ENCODE measurements around the gene TTBK2.

TTBK2 gene

DNA sequence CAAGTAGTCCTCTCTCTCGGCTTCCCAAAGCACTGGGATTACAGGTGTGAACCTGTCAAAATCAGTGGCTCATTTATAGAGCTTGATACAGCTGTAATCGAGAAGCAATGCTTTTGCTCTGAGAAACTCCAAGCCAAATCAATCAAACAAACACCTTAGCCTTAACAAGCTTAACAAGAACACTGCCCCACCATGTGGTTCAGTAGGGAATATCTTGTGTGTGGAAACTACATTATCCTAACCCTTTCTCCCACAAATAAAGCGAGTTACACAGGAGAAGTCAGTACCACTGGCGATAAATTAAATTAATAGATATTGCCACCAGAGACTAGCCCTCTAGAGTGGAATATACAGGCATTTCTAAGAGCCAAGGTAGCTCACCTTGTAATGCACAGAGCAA lies 197.5 kb downstream of the TTBK2 start:
- Histone ChIP-seq H3K27ac (ENCODE audit: low read depth, low read length) (no peak overlapping the region), H3K4me3 (ENCODE audit: low read depth in 1 of 2, low read length in 2 of 2) (no peak overlapping the region), H3K9me3 (ENCODE audit: low read length) (no peaks in the 10 kb centered on the region), H3K27me3 (ENCODE audit: control insufficient read depth in 1 of 2, insufficient read depth in 2 of 2, low read length in 2 of 2) (no peaks in the 10 kb centered on the region), H3K36me3 (ENCODE audit: insufficient read depth, low read length) (peaks cover 88% of the 10 kb centered on the region), H3K4me1 (ENCODE audit: insufficient read depth, low read length) (no peaks in the 10 kb centered on the region), H3K9ac (ENCODE audit: low read length) (no peak overlapping the region)

GRCh38 chr15:42721916-42722315 lies 198.7 kb downstream of the TTBK2 start:
- H3K9me3 ChIP-seq (ENCODE audit: low read length), result no peaks in the 10 kb centered on the region
- H3K27ac ChIP-seq (ENCODE audit: low read depth, low read length), result no peak overlapping the region
- no peak overlapping the region for H3K9ac ChIP-seq (ENCODE audit: low read length)
- no peaks in the 10 kb centered on the region for H3K4me1 ChIP-seq (ENCODE audit: insufficient read depth, low read length)
- no peaks in the 10 kb centered on the region for H3K27me3 ChIP-seq (ENCODE audit: control insufficient read depth in 1 of 2, insufficient read depth in 2 of 2, low read length in 2 of 2)
- peaks cover 91% of the 10 kb centered on the region for H3K36me3 ChIP-seq (ENCODE audit: insufficient read depth, low read length)
- H3K4me3 ChIP-seq (ENCODE audit: low read depth in 1 of 2, low read length in 2 of 2), result no peak overlapping the region

- H3K9me3 ChIP-seq (ENCODE audit: low read length), result no peaks in the 10 kb centered on the region
- peaks cover 87% of the 10 kb centered on the region for H3K36me3 ChIP-seq (ENCODE audit: insufficient read depth, low read length)
- H3K9ac ChIP-seq (ENCODE audit: low read length), result no peak overlapping the region
- no peak overlapping the region for H3K4me3 ChIP-seq (ENCODE audit: low read depth in 1 of 2, low read length in 2 of 2)
- H3K27ac ChIP-seq (ENCODE audit: low read depth, low read length), result no peak overlapping the region
- no peaks in the 10 kb centered on the region for H3K27me3 ChIP-seq (ENCODE audit: control insufficient read depth in 1 of 2, insufficient read depth in 2 of 2, low read length in 2 of 2)
- H3K4me1 ChIP-seq (ENCODE audit: insufficient read depth, low read length), result no peaks in the 10 kb centered on the region
Measured at GRCh38 chr15:42721016-42721415, 199.6 kb downstream of the TTBK2 start.

- H3K36me3 ChIP-seq (ENCODE audit: insufficient read depth, low read length), result peaks cover 78% of the 10 kb centered on the region
- H3K9ac ChIP-seq (ENCODE audit: low read length), result no peak overlapping the region
- H3K27me3 ChIP-seq (ENCODE audit: control insufficient read depth in 1 of 2, insufficient read depth in 2 of 2, low read length in 2 of 2), result no peaks in the 10 kb centered on the region
- H3K27ac ChIP-seq (ENCODE audit: low read depth, low read length), result no peak overlapping the region
- H3K4me3 ChIP-seq (ENCODE audit: low read depth in 1 of 2, low read length in 2 of 2), result no peak overlapping the region
- H3K4me1 ChIP-seq (ENCODE audit: insufficient read depth, low read length), result no peaks in the 10 kb centered on the region
- no peaks in the 10 kb centered on the region for H3K9me3 ChIP-seq (ENCODE audit: low read length)
Measured at GRCh38 chr15:42720071-42720470, 200.5 kb downstream of the TTBK2 start.

- Histone ChIP-seq H3K27ac (ENCODE audit: low read depth, low read length) (no peak overlapping the region), H3K4me3 (ENCODE audit: low read depth in 1 of 2, low read length in 2 of 2) (no peak overlapping the region), H3K9ac (ENCODE audit: low read length) (no peak overlapping the region), H3K4me1 (ENCODE audit: insufficient read depth, low read length) (no peaks in the 10 kb centered on the region), H3K9me3 (ENCODE audit: low read length) (no peaks in the 10 kb centered on the region), H3K36me3 (ENCODE audit: insufficient read depth, low read length) (peaks cover 68% of the 10 kb centered on the region), H3K27me3 (ENCODE audit: control insufficient read depth in 1 of 2, insufficient read depth in 2 of 2, low read length in 2 of 2) (no peaks in the 10 kb centered on the region)
Measured at GRCh38 chr15:42719043-42719442, 201.5 kb downstream of the TTBK2 start.

GRCh38 chr15:42716626-42717025 lies 204.0 kb downstream of the TTBK2 start:
- H3K4me3 ChIP-seq (ENCODE audit: low read depth in 1 of 2, low read length in 2 of 2), result no peak overlapping the region
- H3K27me3 ChIP-seq (ENCODE audit: control insufficient read depth in 1 of 2, insufficient read depth in 2 of 2, low read length in 2 of 2), result no peaks in the 10 kb centered on the region
- H3K36me3 ChIP-seq (ENCODE audit: insufficient read depth, low read length), result peaks cover 45% of the 10 kb centered on the region
- H3K9me3 ChIP-seq (ENCODE audit: low read length), result no peaks in the 10 kb centered on the region
- H3K9ac ChIP-seq (ENCODE audit: low read length), result no peak overlapping the region
- no peaks in the 10 kb centered on the region for H3K4me1 ChIP-seq (ENCODE audit: insufficient read depth, low read length)
- H3K27ac ChIP-seq (ENCODE audit: low read depth, low read length), result no peak overlapping the region

DNA sequence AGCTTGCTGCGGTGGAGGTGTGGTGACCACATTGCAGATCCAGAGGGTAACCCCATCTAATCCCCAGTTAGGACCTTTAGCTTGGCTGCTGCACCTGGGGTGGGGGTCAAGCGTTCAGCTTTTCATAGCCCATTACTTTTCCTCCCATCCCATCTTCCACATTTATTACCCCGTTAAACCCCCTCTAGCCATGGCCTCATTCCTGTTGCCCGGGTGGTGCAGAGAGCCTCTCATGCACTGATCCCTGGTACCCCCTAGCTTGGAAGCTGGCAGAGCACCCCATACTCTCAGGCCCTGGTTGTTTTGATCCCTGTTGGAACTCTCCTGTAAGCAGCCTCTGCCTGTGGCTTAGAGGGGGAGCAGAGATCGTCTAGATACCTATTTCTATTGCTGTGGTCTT lies 204.5 kb downstream of the TTBK2 start:
- Histone ChIP-seq H3K9ac (ENCODE audit: low read length) (no peak overlapping the region), H3K4me1 (ENCODE audit: insufficient read depth, low read length) (no peaks in the 10 kb centered on the region), H3K27me3 (ENCODE audit: control insufficient read depth in 1 of 2, insufficient read depth in 2 of 2, low read length in 2 of 2) (no peaks in the 10 kb centered on the region), H3K36me3 (ENCODE audit: insufficient read depth, low read length) (peaks cover 42% of the 10 kb centered on the region), H3K9me3 (ENCODE audit: low read length) (no peaks in the 10 kb centered on the region), H3K4me3 (ENCODE audit: low read depth in 1 of 2, low read length in 2 of 2) (no peak overlapping the region), H3K27ac (ENCODE audit: low read depth, low read length) (no peak overlapping the region)

- H3K27me3 ChIP-seq (ENCODE audit: control insufficient read depth in 1 of 2, insufficient read depth in 2 of 2, low read length in 2 of 2), result no peaks in the 10 kb centered on the region
- H3K9ac ChIP-seq (ENCODE audit: low read length), result no peak overlapping the region
- peaks cover 17% of the 10 kb centered on the region for H3K36me3 ChIP-seq (ENCODE audit: insufficient read depth, low read length)
- H3K4me1 ChIP-seq (ENCODE audit: insufficient read depth, low read length), result peaks cover 5% of the 10 kb centered on the region
- no peak overlapping the region for H3K27ac ChIP-seq (ENCODE audit: low read depth, low read length)
- no peak overlapping the region for H3K4me3 ChIP-seq (ENCODE audit: low read depth in 1 of 2, low read length in 2 of 2)
- no peaks in the 10 kb centered on the region for H3K9me3 ChIP-seq (ENCODE audit: low read length)
Measured at GRCh38 chr15:42712584-42712983, 208.0 kb downstream of the TTBK2 start.

DNA sequence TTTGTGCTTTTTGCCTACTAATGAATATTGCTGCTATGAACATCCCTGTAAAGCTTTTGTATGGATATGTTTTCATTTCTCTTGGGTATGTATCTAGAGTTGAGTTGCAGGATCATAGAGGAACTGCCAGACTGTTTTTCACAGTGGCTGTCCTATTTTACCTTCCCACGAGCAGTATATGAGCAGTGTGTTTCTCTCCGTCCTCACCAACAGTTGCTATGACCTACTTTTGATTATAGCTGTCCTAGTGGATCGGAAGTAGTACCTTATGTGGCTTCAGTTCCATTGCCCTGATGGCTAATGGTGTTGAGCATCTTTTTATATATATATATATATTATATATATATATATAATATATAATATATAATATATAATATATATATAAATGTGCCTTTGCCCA lies 208.8 kb downstream of the TTBK2 start:
- peaks cover 13% of the 10 kb centered on the region for H3K36me3 ChIP-seq (ENCODE audit: insufficient read depth, low read length)
- H3K27ac ChIP-seq (ENCODE audit: low read depth, low read length), result no peak overlapping the region
- H3K4me1 ChIP-seq (ENCODE audit: insufficient read depth, low read length), result peaks cover 11% of the 10 kb centered on the region
- no peak overlapping the region for H3K4me3 ChIP-seq (ENCODE audit: low read depth in 1 of 2, low read length in 2 of 2)
- no peaks in the 10 kb centered on the region for H3K9me3 ChIP-seq (ENCODE audit: low read length)
- H3K9ac ChIP-seq (ENCODE audit: low read length), result no peak overlapping the region
- H3K27me3 ChIP-seq (ENCODE audit: control insufficient read depth in 1 of 2, insufficient read depth in 2 of 2, low read length in 2 of 2), result no peaks in the 10 kb centered on the region

GRCh38 chr15:42710662-42711061 lies 209.9 kb downstream of the TTBK2 start:
- no peaks in the 10 kb centered on the region for H3K27me3 ChIP-seq (ENCODE audit: control insufficient read depth in 1 of 2, insufficient read depth in 2 of 2, low read length in 2 of 2)
- peaks cover 10% of the 10 kb centered on the region for H3K36me3 ChIP-seq (ENCODE audit: insufficient read depth, low read length)
- no peak overlapping the region for H3K9ac ChIP-seq (ENCODE audit: low read length)
- H3K27ac ChIP-seq (ENCODE audit: low read depth, low read length), result no peak overlapping the region
- peaks cover 11% of the 10 kb centered on the region for H3K4me1 ChIP-seq (ENCODE audit: insufficient read depth, low read length)
- no peak overlapping the region for H3K4me3 ChIP-seq (ENCODE audit: low read depth in 1 of 2, low read length in 2 of 2)
- H3K9me3 ChIP-seq (ENCODE audit: low read length), result no peaks in the 10 kb centered on the region

GRCh38 chr15:42707873-42708544 lies 212.6 kb downstream of the TTBK2 start:
- H3K4me3 ChIP-seq (ENCODE audit: low read depth in 1 of 2, low read length in 2 of 2), result no peak overlapping the region
- peaks cover 15% of the 10 kb centered on the region for H3K36me3 ChIP-seq (ENCODE audit: insufficient read depth, low read length)
- H3K27me3 ChIP-seq (ENCODE audit: control insufficient read depth in 1 of 2, insufficient read depth in 2 of 2, low read length in 2 of 2), result no peaks in the 10 kb centered on the region
- H3K9me3 ChIP-seq (ENCODE audit: low read length), result no peaks in the 10 kb centered on the region
- peaks cover 18% of the 10 kb centered on the region for H3K4me1 ChIP-seq (ENCODE audit: insufficient read depth, low read length)
- no peak overlapping the region for H3K9ac ChIP-seq (ENCODE audit: low read length)
- H3K27ac ChIP-seq (ENCODE audit: low read depth, low read length), result no peak overlapping the region

- H3K4me3 ChIP-seq (ENCODE audit: low read depth in 1 of 2, low read length in 2 of 2), result no peak overlapping the region
- no peaks in the 10 kb centered on the region for H3K27me3 ChIP-seq (ENCODE audit: control insufficient read depth in 1 of 2, insufficient read depth in 2 of 2, low read length in 2 of 2)
- no peak overlapping the region for H3K27ac ChIP-seq (ENCODE audit: low read depth, low read length)
- H3K4me1 ChIP-seq (ENCODE audit: insufficient read depth, low read length), result peaks cover 18% of the 10 kb centered on the region
- H3K36me3 ChIP-seq (ENCODE audit: insufficient read depth, low read length), result peaks cover 15% of the 10 kb centered on the region
- no peak overlapping the region for H3K9ac ChIP-seq (ENCODE audit: low read length)
- no peaks in the 10 kb centered on the region for H3K9me3 ChIP-seq (ENCODE audit: low read length)
Measured at GRCh38 chr15:42707068-42707467, 213.5 kb downstream of the TTBK2 start.
